HepG2 (cell line): ENCODE results near the gene PEAK3. TPM values are rescaled to one million over a fixed set of nuclear protein-coding genes. Genes with fewer than 3 reads are reported as not detected.

Source experiments
- ATAC-seq: fragments of 200-7000 bp; cut with Tn5 transposase; 3 replicates; pipeline ENCODE4 v1.9.1; 2020; ENCODE audit warnings: mild to moderate bottlenecking, moderate library complexity
- BruUV-seq: library from RNA; stranded (reverse); fragments of 400-500 nt; replicated peaks from 2 replicates; lab custom pipeline; 2021; lab: Mats Ljungman, UMichigan
- CTCF ChIA-PET: fragments of 300-600 bp; formaldehyde crosslinking; extraction: SDS; loops from one replicate; lab custom pipeline; 2021; ENCODE audit warnings: low total read pairs, inconsistent platforms, low intra/inter-chr PET ratio; lab: Yijun Ruan, JAX
- POLR2A ChIA-PET: fragments of 350-600 bp; sonication (Branson Sonifier 250); formaldehyde crosslinking; loops from one replicate; lab custom pipeline; 2020; ENCODE audit warnings: antibody characterized with exemption, inconsistent platforms; lab: Yijun Ruan, JAX
- DNase-seq: peaks from one replicate; pipeline ENCODE4 v3.0.0-alpha.2; 2015; ENCODE audit warnings: low spot score
- FAIRE-seq: peaks from 3 replicates; lab custom pipeline; 2011; peaks lifted over from hg19 to GRCh38; lab: Jason Lieb, UNC
- H2AFZ ChIP-seq: one replicate; pipeline ENCODE4 v1.6.1; 2011; ENCODE audit warnings: low read length, inconsistent platforms
- H3K27ac ChIP-seq: fragments of 300-600 bp; 3 replicates; pipeline ENCODE4 v1.8.0; 2011; ENCODE audit warnings: mixed run types, mild to moderate bottlenecking, mixed read lengths, low read length, inconsistent platforms; ENCODE audit not compliant: insufficient read depth; ENCODE audit errors: extremely low read length
- H3K27me3 ChIP-seq, 2 experiments: fragments of 200-600 bp in 1 of 2; 2 replicates in 1 of 2; 3 replicates in 1 of 2; pipeline versions ENCODE4 v1.6.0 to v1.8.0; 2011; ENCODE audit warnings: low read length in 2 of 2, mild to moderate bottlenecking in 2 of 2, moderate library complexity in 2 of 2, inconsistent platforms in 1 of 2; ENCODE audit not compliant: insufficient read depth in 2 of 2, control insufficient read depth in 1 of 2
- H3K36me3 ChIP-seq, 2 experiments: fragments of 200-600 bp in 1 of 2; replicated peaks in 1 of 2; 2 replicates in 1 of 2; 3 replicates in 1 of 2; pipeline versions ENCODE4 v1.5.1 to v1.8.0; 2011; ENCODE audit warnings: low read length in 2 of 2, inconsistent platforms in 1 of 2; ENCODE audit not compliant: insufficient read depth in 2 of 2, control insufficient read depth in 1 of 2
- H3K4me1 ChIP-seq: 2 replicates; pipeline ENCODE4 v1.5.1; 2012; ENCODE audit warnings: low read length, inconsistent platforms; ENCODE audit not compliant: insufficient read depth
- H3K4me2 ChIP-seq: 2 replicates; pipeline ENCODE4 v1.6.0; 2011; ENCODE audit warnings: low read depth, low read length, inconsistent platforms
- H3K4me3 ChIP-seq, 3 experiments: fragments of 200-600 bp in 1 of 3; sonication (generic), shearing (Covaris generic) in 1 of 3; replicated peaks in 1 of 3; 2 replicates each; pipeline ENCODE4 v1.5.1; 2011 to 2016; ENCODE audit warnings: low read length in 3 of 3, inconsistent platforms in 2 of 3, low read depth in 2 of 3, mild to moderate bottlenecking in 2 of 3, control low read depth in 1 of 3, mixed read lengths in 1 of 3; ENCODE audit not compliant: insufficient read depth in 1 of 3
- H3K79me2 ChIP-seq: one replicate; pipeline ENCODE4 v1.6.1; 2011; ENCODE audit warnings: low read length, inconsistent platforms; ENCODE audit not compliant: insufficient read depth
- H3K9ac ChIP-seq: 2 replicates; pipeline ENCODE4 v1.6.0; 2011; ENCODE audit warnings: mild to moderate bottlenecking, low read depth, low read length, inconsistent platforms; ENCODE audit not compliant: insufficient read depth
- H3K9me3 ChIP-seq: 2 replicates; pipeline ENCODE4 v1.5.1; 2012; ENCODE audit warnings: mild to moderate bottlenecking, low read length
- H4K20me1 ChIP-seq: 2 replicates; pipeline ENCODE4 v1.6.0; 2011; ENCODE audit warnings: inconsistent platforms, mild to moderate bottlenecking, low read length, moderate library complexity; ENCODE audit not compliant: insufficient read depth
- AGO2 ChIP-seq: fragments of 200-400 bp; formaldehyde crosslinking; optimal IDR thresholded peaks from 2 replicates; pipeline ENCODE3; 2017; ENCODE audit warnings: mild to moderate bottlenecking, low read depth, low read length, moderate library complexity
- RAD21 ChIP-seq: fragments of 450-650 bp; formaldehyde crosslinking; IDR thresholded peaks from 2 replicates; pipeline ENCODE4 v1.5.0; 2020; ENCODE audit warnings: mild to moderate bottlenecking
- SETDB1 ChIP-seq: sonication (generic); formaldehyde crosslinking; IDR thresholded peaks from 2 replicates; pipeline ENCODE4 v1.5.1; 2020; ENCODE audit warnings: missing genetic modification reagents, mild to moderate bottlenecking, borderline replicate concordance
- SKI ChIP-seq: fragments of 450-650 bp; IDR thresholded peaks from one replicate; pipeline ENCODE4 v1.6.1; 2018; ENCODE audit warnings: mild to moderate bottlenecking; ENCODE audit not compliant: partially characterized antibody
- TRAFD1 ChIP-seq: sonication (generic); formaldehyde crosslinking; IDR thresholded peaks from 2 replicates; pipeline ENCODE4 v1.5.1; 2020; ENCODE audit warnings: missing genetic modification reagents, mild to moderate bottlenecking, borderline replicate concordance
- TRIM22 ChIP-seq: fragments of 450-650 bp; IDR thresholded peaks from 2 replicates; pipeline ENCODE4 v1.6.1; 2017
- ZBTB38 ChIP-seq: sonication (generic); formaldehyde crosslinking; IDR thresholded peaks from 2 replicates; pipeline ENCODE4 v1.5.1; 2020; ENCODE audit warnings: mild to moderate bottlenecking, missing genetic modification reagents
- ZNF546 ChIP-seq: sonication (generic); formaldehyde crosslinking; conservative IDR thresholded peaks from 2 replicates; pipeline ENCODE4 v1.8.1; 2023; ENCODE audit warnings: mild to moderate bottlenecking, missing genetic modification reagents
- WGBS: methylation state at CpG from one replicate; pipeline ENCODE4 v1.1.6; 2017; ENCODE audit warnings: low lambda C conversion rate; 5-methylcytosine and 5-hydroxymethylcytosine counted together
- in situ Hi-C: cut with HindIII; loops from 2 replicates; pipeline ENCODE4 v1.10.0; 2017; ENCODE audit warnings: low pct_unique_long_range_greater_than_20kb; ENCODE audit not compliant: extremely low pct_ligation_motif_present
- intact Hi-C: fragments of 100-400 bp; cut with micrococcal nuclease; formaldehyde crosslinking; loops from one replicate; pipeline ENCODE4 v1.10.0; 2022; ENCODE audit not compliant: unreplicated experiment
- polyA plus RNA-seq, 8 experiments: library from polyadenylated mRNA; depleted of rRNA in 3 of 8; stranded (reverse) in 7 of 8; unstranded in 1 of 8; fragments of >200 nt; fragmentation: Illumina TruSeq in 4 of 8; extraction: Trizol in 4 of 8; gene quantifications; 2 replicates each; pipeline versions ENCODE4 v1.2.1 to v1.2.3, GENCODE V29; 2011 to 2016; ENCODE audit warnings: low read depth in 4 of 8, missing spikeins in 1 of 8, mixed read lengths in 1 of 8; ENCODE audit not compliant: insufficient read depth in 1 of 8
- total RNA-seq, 5 experiments: library from RNA; depleted of rRNA; stranded (reverse); fragments of >200 nt; fragmentation: Illumina TruSeq; extraction: Trizol; gene quantifications; 2 replicates each; pipeline ENCODE4 v1.2.3, GENCODE V29; 2016; ENCODE audit warnings: low read depth in 1 of 5
- TF ChIP-seq, protein P1 (sequence below): sonication (generic); formaldehyde crosslinking; IDR thresholded peaks from 2 replicates; pipeline ENCODE4 v1.5.1; 2020; ENCODE audit warnings: mild to moderate bottlenecking, missing genetic modification reagents, moderate library complexity

Gene PEAK3
- total and polyA plus RNA-seq, 2 of the 13 experiments (the other 11 are each of a cell fraction or from before 2014, with no cell fraction given): not detected

- Histone ChIP-seq H4K20me1 (peaks cover 8% of the 10 kb centered on the region; the same call in 1 of the 2 replicates), H3K9me3 (no peaks in the 10 kb centered on the region), H3K4me2 (no peak overlapping the region), H2AFZ (no peak overlapping the region), H3K27me3 (no peaks in the 10 kb centered on the region), H3K4me3 (no peak overlapping the region), H3K4me1 (peaks cover 23% of the 10 kb centered on the region), H3K36me3 (peaks cover 25 to 50% of the 10 kb centered on the region in 2 experiments; a peak in 4 of 5 replicates), H3K9ac (no peak overlapping the region), H3K27ac (no peak overlapping the region), H3K79me2 (peaks cover 12% of the 10 kb centered on the region)
- WGBS: 96% methylated on average over 20 of the region's 28 CpGs
- no TSS peak for BruUV-seq
- FAIRE-seq (no peak), ATAC-seq (no peak), DNase-seq (no peak)
- intact Hi-C loops (no loop called here), in situ Hi-C loops (no loop called here)
- ChIA-PET CTCF (no interaction called here), POLR2A (interaction anchor here (0.5 kb wide), 1 partner anchor 438 kb away, joined by 3 read pairs; no protein-coding TSS in a partner anchor)
- TF ChIP-seq TRIM22 (no peak), ZBTB38 (CRISPR knock-in tag) (0 out of 2 replicates have a peak, but pooled peaks have one; percentile 45)
Observed at GRCh38 chr19:2247433-2248101, 34.4 kb downstream of the PEAK3 start.

- Histone ChIP-seq H3K9me3 (no peaks in the 10 kb centered on the region), H3K27me3 (no peaks in the 10 kb centered on the region), H3K36me3 (peaks cover 25 to 50% of the 10 kb centered on the region in 2 experiments; a peak in 4 of 5 replicates), H3K4me2 (no peak overlapping the region), H3K27ac (no peak overlapping the region), H3K4me3 (no peak overlapping the region), H3K4me1 (peaks cover 24% of the 10 kb centered on the region), H3K79me2 (peaks cover 19% of the 10 kb centered on the region), H3K9ac (no peak overlapping the region), H2AFZ (no peak overlapping the region), H4K20me1 (peaks cover 13% of the 10 kb centered on the region; the same call in 1 of the 2 replicates)
- ChIA-PET POLR2A (interaction anchor here (1.0 kb wide), 1 partner anchor 16 kb away, joined by 3 read pairs; no protein-coding TSS in a partner anchor), CTCF (no interaction called here)
- no peak for FAIRE-seq
- in situ Hi-C loops (no loop called here), intact Hi-C loops (no loop called here)
- no TSS peak for BruUV-seq
- TF ChIP-seq RAD21 (CRISPR knock-in tag): no peak
- TF ChIP-seq AGO2: peak; percentile 14
- TF ChIP-seq SKI: no peak
- TF ChIP-seq, protein P1, sequence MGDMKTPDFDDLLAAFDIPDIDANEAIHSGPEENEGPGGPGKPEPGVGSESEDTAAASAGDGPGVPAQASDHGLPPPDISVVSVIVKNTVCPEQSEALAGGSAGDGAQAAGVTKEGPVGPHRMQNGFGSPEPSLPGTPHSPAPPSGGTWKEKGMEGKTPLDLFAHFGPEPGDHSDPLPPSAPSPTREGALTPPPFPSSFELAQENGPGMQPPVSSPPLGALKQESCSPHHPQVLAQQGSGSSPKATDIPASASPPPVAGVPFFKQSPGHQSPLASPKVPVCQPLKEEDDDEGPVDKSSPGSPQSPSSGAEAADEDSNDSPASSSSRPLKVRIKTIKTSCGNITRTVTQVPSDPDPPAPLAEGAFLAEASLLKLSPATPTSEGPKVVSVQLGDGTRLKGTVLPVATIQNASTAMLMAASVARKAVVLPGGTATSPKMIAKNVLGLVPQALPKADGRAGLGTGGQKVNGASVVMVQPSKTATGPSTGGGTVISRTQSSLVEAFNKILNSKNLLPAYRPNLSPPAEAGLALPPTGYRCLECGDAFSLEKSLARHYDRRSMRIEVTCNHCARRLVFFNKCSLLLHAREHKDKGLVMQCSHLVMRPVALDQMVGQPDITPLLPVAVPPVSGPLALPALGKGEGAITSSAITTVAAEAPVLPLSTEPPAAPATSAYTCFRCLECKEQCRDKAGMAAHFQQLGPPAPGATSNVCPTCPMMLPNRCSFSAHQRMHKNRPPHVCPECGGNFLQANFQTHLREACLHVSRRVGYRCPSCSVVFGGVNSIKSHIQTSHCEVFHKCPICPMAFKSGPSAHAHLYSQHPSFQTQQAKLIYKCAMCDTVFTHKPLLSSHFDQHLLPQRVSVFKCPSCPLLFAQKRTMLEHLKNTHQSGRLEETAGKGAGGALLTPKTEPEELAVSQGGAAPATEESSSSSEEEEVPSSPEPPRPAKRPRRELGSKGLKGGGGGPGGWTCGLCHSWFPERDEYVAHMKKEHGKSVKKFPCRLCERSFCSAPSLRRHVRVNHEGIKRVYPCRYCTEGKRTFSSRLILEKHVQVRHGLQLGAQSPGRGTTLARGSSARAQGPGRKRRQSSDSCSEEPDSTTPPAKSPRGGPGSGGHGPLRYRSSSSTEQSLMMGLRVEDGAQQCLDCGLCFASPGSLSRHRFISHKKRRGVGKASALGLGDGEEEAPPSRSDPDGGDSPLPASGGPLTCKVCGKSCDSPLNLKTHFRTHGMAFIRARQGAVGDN (CRISPR knock-in tag): peak; percentile 10; the same call in 1 of the 2 replicates
- no peak for TF ChIP-seq SETDB1
- TF ChIP-seq ZNF546 (CRISPR knock-in tag): no peak
- no peak for TF ChIP-seq TRAFD1 (CRISPR knock-in tag)
- no peak for DNase-seq
- WGBS: 40% methylated on average over 1 of the region's 26 CpGs
- ATAC-seq: no peak
Observed at GRCh38 chr19:2246801-2247361, 35.1 kb downstream of the PEAK3 start.
